ENCODE measurements around the gene ATP6V1F.

The ATP6V1F gene

GRCh38 chr7:128860158-128861073, 2.2 kb upstream of the ATP6V1F start:
- Histone ChIP-seq H3K9ac (ENCODE audit: low read length) (no peak overlapping the region), H3K4me3 (ENCODE audit: insufficient read depth, low read length, poor library complexity, severe bottlenecking) (no peak overlapping the region), H3K9me3 (ENCODE audit: insufficient read depth, low read length) (no peaks in the 10 kb centered on the region), H4K20me1 (ENCODE audit: low read depth, low read length) (no peaks in the 10 kb centered on the region), H3K4me2 (ENCODE audit: low read depth, low read length, poor library complexity, severe bottlenecking) (no peak overlapping the region), H2AFZ (ENCODE audit: low read depth, low read length, severe bottlenecking) (no peak overlapping the region), H3K9me2 (replicated peaks; ENCODE audit: insufficient read depth, low read length) (no peaks in the 10 kb centered on the region), H3K79me2 (ENCODE audit: insufficient read depth, low read length) (peaks cover 14% of the 10 kb centered on the region), H3F3A (ENCODE audit: insufficient read depth) (no peaks in the 10 kb centered on the region), H3K36me3 (ENCODE audit: low read length) (no peaks in the 10 kb centered on the region), H3K27ac (ENCODE audit: low read depth, low read length) (no peak overlapping the region), H3K27me3 (ENCODE audit: low read length) (no peaks in the 10 kb centered on the region)
- no peak for TF ChIP-seq CTCF (IDR thresholded peaks at IDR 0.05; ENCODE audit: insufficient read depth, low read length, poor library complexity, severe bottlenecking)
- no peak for TF ChIP-seq EZH2phosphoT487 (conservative IDR thresholded peaks at IDR 0.05; ENCODE audit: low read length)

GRCh38 chr7:128861957-128862570, 592 bp upstream of the ATP6V1F start:
- no peaks in the 10 kb centered on the region for H3K27me3 ChIP-seq (ENCODE audit: low read length)
- H2AFZ ChIP-seq (ENCODE audit: low read depth, low read length, severe bottlenecking) = peak overlapping the region; percentile 95
- TF ChIP-seq EZH2phosphoT487 (conservative IDR thresholded peaks at IDR 0.05; ENCODE audit: low read length) (no peak), CTCF (IDR thresholded peaks at IDR 0.05; ENCODE audit: insufficient read depth, low read length, poor library complexity, severe bottlenecking) (no peak)
- H3K4me3 ChIP-seq (ENCODE audit: insufficient read depth, low read length, poor library complexity, severe bottlenecking) = peak overlapping the region; percentile 48
- no peak overlapping the region for H3K27ac ChIP-seq (ENCODE audit: low read depth, low read length)
- H3K9me3 ChIP-seq (ENCODE audit: insufficient read depth, low read length) = no peaks in the 10 kb centered on the region
- peak overlapping the region; percentile 86 for H3K9ac ChIP-seq (ENCODE audit: low read length)
- no peaks in the 10 kb centered on the region for H4K20me1 ChIP-seq (ENCODE audit: low read depth, low read length)
- no peaks in the 10 kb centered on the region for H3F3A ChIP-seq (ENCODE audit: insufficient read depth)
- H3K4me2 ChIP-seq (ENCODE audit: low read depth, low read length, poor library complexity, severe bottlenecking) = peak overlapping the region; percentile 80
- no peaks in the 10 kb centered on the region for H3K36me3 ChIP-seq (ENCODE audit: low read length)
- H3K79me2 ChIP-seq (ENCODE audit: insufficient read depth, low read length) = peaks cover 14% of the 10 kb centered on the region
- H3K9me2 ChIP-seq (replicated peaks; ENCODE audit: insufficient read depth, low read length) = no peaks in the 10 kb centered on the region

GRCh38 chr7:128863433-128863989, 855 bp downstream of the ATP6V1F start:
- Histone ChIP-seq H3K27ac (ENCODE audit: low read depth, low read length) (peak overlapping the region; percentile 21; the same call in 1 of the 2 replicates), H3K36me3 (ENCODE audit: low read length) (no peaks in the 10 kb centered on the region), H3K4me2 (ENCODE audit: low read depth, low read length, poor library complexity, severe bottlenecking) (peak overlapping the region; percentile 82), H3K79me2 (ENCODE audit: insufficient read depth, low read length) (peaks cover 14% of the 10 kb centered on the region), H3K9me3 (ENCODE audit: insufficient read depth, low read length) (no peaks in the 10 kb centered on the region), H3K9me2 (replicated peaks; ENCODE audit: insufficient read depth, low read length) (no peaks in the 10 kb centered on the region), H3F3A (ENCODE audit: insufficient read depth) (no peaks in the 10 kb centered on the region), H3K27me3 (ENCODE audit: low read length) (no peaks in the 10 kb centered on the region), H2AFZ (ENCODE audit: low read depth, low read length, severe bottlenecking) (peak overlapping the region; percentile 40), H3K9ac (ENCODE audit: low read length) (peak overlapping the region; percentile 86), H3K4me3 (ENCODE audit: insufficient read depth, low read length, poor library complexity, severe bottlenecking) (peak overlapping the region; percentile 80), H4K20me1 (ENCODE audit: low read depth, low read length) (no peaks in the 10 kb centered on the region)
- TF ChIP-seq EZH2phosphoT487 (conservative IDR thresholded peaks at IDR 0.05; ENCODE audit: low read length) (no peak), CTCF (IDR thresholded peaks at IDR 0.05; ENCODE audit: insufficient read depth, low read length, poor library complexity, severe bottlenecking) (peak; percentile 39)

Measured in SU-DHL-6 (cell line).